Measurements from ENCODE around the gene PBX3. TPM values are rescaled to one million over a fixed set of nuclear protein-coding genes. Genes with fewer than 3 reads are reported as not detected.

Gene PBX3
- total RNA-seq, 1 donor from 2014 or later, result 11.0 TPM

- no peak overlapping the region for H3K4me3 ChIP-seq (ENCODE audit: low read depth, low read length)
- no peak for DNase-seq (ENCODE audit: low read depth)
- TF ChIP-seq, protein P1, sequence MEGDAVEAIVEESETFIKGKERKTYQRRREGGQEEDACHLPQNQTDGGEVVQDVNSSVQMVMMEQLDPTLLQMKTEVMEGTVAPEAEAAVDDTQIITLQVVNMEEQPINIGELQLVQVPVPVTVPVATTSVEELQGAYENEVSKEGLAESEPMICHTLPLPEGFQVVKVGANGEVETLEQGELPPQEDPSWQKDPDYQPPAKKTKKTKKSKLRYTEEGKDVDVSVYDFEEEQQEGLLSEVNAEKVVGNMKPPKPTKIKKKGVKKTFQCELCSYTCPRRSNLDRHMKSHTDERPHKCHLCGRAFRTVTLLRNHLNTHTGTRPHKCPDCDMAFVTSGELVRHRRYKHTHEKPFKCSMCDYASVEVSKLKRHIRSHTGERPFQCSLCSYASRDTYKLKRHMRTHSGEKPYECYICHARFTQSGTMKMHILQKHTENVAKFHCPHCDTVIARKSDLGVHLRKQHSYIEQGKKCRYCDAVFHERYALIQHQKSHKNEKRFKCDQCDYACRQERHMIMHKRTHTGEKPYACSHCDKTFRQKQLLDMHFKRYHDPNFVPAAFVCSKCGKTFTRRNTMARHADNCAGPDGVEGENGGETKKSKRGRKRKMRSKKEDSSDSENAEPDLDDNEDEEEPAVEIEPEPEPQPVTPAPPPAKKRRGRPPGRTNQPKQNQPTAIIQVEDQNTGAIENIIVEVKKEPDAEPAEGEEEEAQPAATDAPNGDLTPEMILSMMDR (conservative IDR thresholded peaks at IDR 0.05; ENCODE audit: low read depth, low read length), result no peak
Observed at GRCh38 chr9:125785248-125785751, 38.1 kb downstream of the PBX3 start.

GRCh38 chr9:125787715-125788114, 40.5 kb downstream of the PBX3 start:
- TF ChIP-seq, protein P1 (conservative IDR thresholded peaks at IDR 0.05; ENCODE audit: low read depth, low read length), result no peak
- H3K4me3 ChIP-seq (ENCODE audit: low read depth, low read length), result no peak overlapping the region
- DNase-seq (ENCODE audit: low read depth), result no peak

DNA sequence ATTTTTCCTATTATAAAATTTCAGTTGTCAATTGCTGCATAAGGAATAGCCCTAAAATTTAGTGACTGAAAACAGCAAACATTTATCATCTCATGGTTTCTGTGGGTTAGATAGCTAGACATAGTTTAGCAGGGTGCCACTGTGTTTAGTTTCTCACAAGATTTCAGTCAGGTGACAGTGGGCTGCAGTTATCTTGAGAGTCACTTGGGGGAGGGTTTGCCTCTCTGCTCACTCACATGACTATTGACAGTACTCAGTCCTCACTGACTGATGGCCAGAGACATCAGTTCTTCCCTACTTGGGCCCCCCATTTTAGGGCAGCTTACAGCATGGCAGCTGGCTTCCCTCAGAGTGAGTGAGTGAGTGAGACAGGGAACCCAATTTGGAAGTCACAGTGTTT, 42.0 kb downstream of the PBX3 start:
- H3K4me3 ChIP-seq (ENCODE audit: low read depth, low read length), result no peak overlapping the region
- TF ChIP-seq, protein P1 (conservative IDR thresholded peaks at IDR 0.05; ENCODE audit: low read depth, low read length), result no peak
- no peak for DNase-seq (ENCODE audit: low read depth)

GRCh38 chr9:125794708-125795107, 47.5 kb downstream of the PBX3 start:
- no peak overlapping the region for H3K4me3 ChIP-seq (ENCODE audit: low read depth, low read length)
- TF ChIP-seq, protein P1 (conservative IDR thresholded peaks at IDR 0.05; ENCODE audit: low read depth, low read length), result no peak
- DNase-seq (ENCODE audit: low read depth), result no peak

- no peak for DNase-seq (ENCODE audit: low read depth)
- TF ChIP-seq, protein P1 (conservative IDR thresholded peaks at IDR 0.05; ENCODE audit: low read depth, low read length), result no peak
- H3K4me3 ChIP-seq (ENCODE audit: low read depth, low read length), result no peak overlapping the region
Observed at GRCh38 chr9:125795970-125796596, 48.9 kb downstream of the PBX3 start.

- TF ChIP-seq, protein P1 (conservative IDR thresholded peaks at IDR 0.05; ENCODE audit: low read depth, low read length), result no peak
- H3K4me3 ChIP-seq (ENCODE audit: low read depth, low read length), result no peak overlapping the region
- no peak for DNase-seq (ENCODE audit: low read depth)
Observed at GRCh38 chr9:125797930-125798329, 50.8 kb downstream of the PBX3 start.

- no peak overlapping the region for H3K4me3 ChIP-seq (ENCODE audit: low read depth, low read length)
- TF ChIP-seq, protein P1 (conservative IDR thresholded peaks at IDR 0.05; ENCODE audit: low read depth, low read length), result no peak
- no peak for DNase-seq (ENCODE audit: low read depth)
Observed at GRCh38 chr9:125803526-125803925, 56.4 kb downstream of the PBX3 start.

Data from epithelial cell of proximal tubule (primary cell).